Astrocyte of the spinal cord (primary cell): ENCODE data around the gene GLTP.

Source experiments
- DNase-seq: peaks from one replicate; pipeline ENCODE4 v3.0.0; 2011; ENCODE audit warnings: low read depth, low spot score
- H3K4me3 ChIP-seq: 2 replicates; pipeline ENCODE4 v1.5.1; 2011; ENCODE audit warnings: low read depth, mild to moderate bottlenecking, low read length, moderate library complexity
- in situ Hi-C: cut with HindIII; loops from 2 replicates; pipeline ENCODE4 v1.10.0; 2017; ENCODE audit warnings: low sequenced_read_pairs
- TF ChIP-seq, protein P1 (sequence below): IDR thresholded peaks from 2 replicates; pipeline ENCODE4 v1.5.1; 2012; ENCODE audit warnings: low read depth, mild to moderate bottlenecking, low read length, inconsistent platforms

The GLTP gene

DNA sequence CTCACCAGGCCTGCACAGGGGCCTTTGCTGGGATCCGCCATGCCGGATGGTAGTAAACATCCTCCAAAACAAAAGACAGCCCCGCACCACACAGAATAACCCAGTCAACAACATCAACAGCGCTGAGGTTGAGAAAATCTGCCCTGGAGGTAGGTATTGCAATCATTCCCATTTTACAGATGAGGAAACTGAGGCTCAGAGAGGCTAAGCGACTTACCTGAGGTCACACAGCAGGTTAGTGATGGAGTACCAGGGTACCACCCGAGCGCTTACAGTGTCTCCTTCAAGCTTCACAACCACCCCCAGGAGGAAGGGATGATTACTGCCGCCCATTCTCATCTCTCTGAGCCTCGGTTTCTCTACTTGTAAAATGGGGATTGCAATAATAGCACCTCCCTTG is 62.1 kb downstream of the GLTP start:
- no peak overlapping the region for H3K4me3 ChIP-seq
- DNase-seq: no peak
- in situ Hi-C loops: no loop called here
- TF ChIP-seq, protein P1, sequence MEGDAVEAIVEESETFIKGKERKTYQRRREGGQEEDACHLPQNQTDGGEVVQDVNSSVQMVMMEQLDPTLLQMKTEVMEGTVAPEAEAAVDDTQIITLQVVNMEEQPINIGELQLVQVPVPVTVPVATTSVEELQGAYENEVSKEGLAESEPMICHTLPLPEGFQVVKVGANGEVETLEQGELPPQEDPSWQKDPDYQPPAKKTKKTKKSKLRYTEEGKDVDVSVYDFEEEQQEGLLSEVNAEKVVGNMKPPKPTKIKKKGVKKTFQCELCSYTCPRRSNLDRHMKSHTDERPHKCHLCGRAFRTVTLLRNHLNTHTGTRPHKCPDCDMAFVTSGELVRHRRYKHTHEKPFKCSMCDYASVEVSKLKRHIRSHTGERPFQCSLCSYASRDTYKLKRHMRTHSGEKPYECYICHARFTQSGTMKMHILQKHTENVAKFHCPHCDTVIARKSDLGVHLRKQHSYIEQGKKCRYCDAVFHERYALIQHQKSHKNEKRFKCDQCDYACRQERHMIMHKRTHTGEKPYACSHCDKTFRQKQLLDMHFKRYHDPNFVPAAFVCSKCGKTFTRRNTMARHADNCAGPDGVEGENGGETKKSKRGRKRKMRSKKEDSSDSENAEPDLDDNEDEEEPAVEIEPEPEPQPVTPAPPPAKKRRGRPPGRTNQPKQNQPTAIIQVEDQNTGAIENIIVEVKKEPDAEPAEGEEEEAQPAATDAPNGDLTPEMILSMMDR: no peak

GRCh38 chr12:109817627-109818231 is 62.6 kb downstream of the GLTP start:
- DNase-seq: no peak
- H3K4me3 ChIP-seq: no peak overlapping the region
- in situ Hi-C loops: no loop called here
- TF ChIP-seq, protein P1: no peak

DNA sequence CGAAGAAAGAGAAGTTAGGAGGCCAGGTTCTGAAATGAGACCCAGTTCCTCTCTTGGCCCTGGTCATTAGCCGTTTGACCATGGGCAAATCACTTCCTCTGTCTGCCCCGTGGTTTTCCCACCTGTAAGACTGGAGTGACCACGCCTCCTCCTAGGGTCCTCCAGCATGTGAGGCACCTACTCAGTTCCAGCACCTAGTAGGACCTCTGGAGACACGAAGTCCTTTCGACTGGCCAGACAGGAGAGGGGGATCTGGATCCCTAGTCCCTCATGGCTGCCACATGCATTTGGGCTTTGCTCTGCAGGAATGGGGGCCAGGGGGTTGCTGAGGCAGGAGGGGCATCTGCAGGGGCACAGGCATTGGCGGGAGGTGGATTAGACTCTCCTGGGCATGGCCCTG is 63.5 kb downstream of the GLTP start:
- TF ChIP-seq, protein P1: no peak
- no peak for DNase-seq
- no peak overlapping the region for H3K4me3 ChIP-seq
- in situ Hi-C loops: no loop called here

DNA sequence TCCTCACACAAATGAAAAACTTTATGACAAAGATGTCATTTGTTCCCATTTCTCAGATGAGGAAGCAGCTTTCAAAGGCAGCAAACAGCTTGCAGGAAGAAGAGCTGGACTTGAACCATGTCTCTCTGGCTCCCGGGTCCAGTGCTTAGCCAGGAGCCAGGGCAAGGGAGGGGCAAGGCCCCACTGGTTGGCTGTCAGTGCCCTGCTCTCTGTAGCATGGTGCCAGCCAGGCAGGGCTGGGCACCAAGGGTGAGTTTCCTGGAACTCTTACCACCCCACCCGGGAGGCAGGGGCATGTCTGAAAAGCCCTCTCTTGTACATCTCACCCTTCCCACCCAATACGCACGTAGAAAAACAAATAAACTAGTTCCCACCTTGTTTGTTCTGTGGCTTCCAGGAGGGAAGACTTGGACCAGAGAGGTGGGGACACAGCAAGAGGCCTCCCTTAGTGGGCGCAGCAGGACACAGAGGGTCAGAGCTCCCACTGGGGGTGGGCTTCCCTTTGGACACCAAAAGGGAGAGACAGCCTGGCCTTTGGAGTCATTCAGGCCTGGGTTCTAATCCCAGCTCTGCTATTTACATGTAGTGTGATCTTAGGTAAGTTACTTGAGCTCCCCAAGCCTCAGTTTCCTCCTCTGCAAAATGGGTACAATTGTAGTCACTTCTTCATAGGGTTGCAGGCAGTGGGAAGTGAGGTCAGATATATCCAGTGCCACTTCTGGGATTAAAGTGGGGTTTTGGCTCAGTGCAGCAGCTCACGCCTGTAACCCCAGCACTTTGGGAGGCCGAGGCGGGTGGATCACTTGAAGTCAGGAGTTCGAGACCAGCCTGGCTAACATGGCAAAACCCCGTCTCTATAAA is 64.4 kb downstream of the GLTP start:
- DNase-seq: no peak
- in situ Hi-C loops: no loop called here
- no peak overlapping the region for H3K4me3 ChIP-seq
- TF ChIP-seq, protein P1: no peak

GRCh38 chr12:109815225-109815624 is 65.1 kb downstream of the GLTP start:
- DNase-seq: no peak
- in situ Hi-C loops: no loop called here
- no peak overlapping the region for H3K4me3 ChIP-seq
- TF ChIP-seq, protein P1: no peak

DNA sequence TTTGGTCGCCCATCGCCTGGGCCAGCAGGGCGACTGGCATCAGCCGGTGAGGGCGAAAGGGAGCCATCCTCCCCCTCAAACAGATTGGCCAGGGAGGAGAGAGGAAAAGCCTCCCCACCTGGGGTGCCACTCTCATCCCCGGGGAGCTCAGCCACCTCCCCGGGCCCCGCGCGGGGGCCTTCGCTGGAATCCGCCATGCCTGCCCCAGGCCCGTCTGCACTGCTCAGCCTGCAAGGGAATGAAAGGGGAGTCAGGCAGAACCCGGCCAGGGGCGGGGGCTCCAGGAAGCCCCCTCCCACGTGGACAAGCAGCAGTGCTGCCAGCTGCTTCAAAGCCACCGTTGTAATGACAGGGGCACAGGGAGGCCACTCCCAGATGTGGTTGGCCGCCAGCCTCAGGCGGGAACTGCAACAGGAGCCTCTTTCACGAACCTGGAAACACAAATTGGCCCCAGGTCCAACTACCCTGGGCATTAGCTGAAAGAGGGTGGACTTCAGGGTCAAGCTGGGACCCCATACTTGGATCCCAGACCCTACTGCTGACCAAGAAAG is 65.7 kb downstream of the GLTP start:
- DNase-seq: no peak
- in situ Hi-C loops: no loop called here
- TF ChIP-seq, protein P1: no peak
- H3K4me3 ChIP-seq: no peak overlapping the region
